Neural progenitor cell (in vitro differentiated cells): ENCODE data around the gene COL8A1.

Experiments used
- CTCF ChIP-seq: fragments of 200-600 bp; sonication (generic); IDR thresholded peaks from 2 replicates; pipeline ENCODE4 v1.5.1; 2017; ENCODE audit warnings: antibody characterized with exemption, mild to moderate bottlenecking
- EZH2 ChIP-seq: fragments of 200-600 bp; sonication (generic); IDR thresholded peaks from 2 replicates; pipeline ENCODE4 v1.6.1; 2017; ENCODE audit warnings: antibody characterized with exemption, mild to moderate bottlenecking, moderate library complexity
- EZH2phosphoT487 ChIP-seq: fragments of 200-600 bp; sonication (generic); IDR thresholded peaks from 2 replicates; pipeline ENCODE4 v1.6.1; 2017; ENCODE audit warnings: antibody characterized with exemption

DNA sequence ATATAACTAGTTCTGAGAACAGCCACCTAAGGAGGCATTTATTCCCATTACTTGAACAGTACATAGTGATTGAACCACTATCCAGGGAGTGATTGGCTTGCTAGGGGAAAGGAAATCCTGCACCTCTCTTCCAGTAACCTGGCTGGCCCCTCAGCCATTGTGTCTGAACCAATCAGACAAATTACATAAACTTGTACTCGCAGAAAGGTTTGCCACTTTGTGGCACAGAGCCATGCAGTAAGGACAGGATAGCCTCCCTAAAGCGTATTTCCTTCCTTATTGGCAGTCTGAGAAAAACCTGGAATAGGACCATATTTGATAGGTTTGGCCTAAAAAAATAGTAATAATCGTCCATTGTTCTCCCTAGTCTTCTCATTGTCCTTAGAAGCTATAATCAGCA is 198.3 kb downstream of the COL8A1 start:
- TF ChIP-seq CTCF (no peak), EZH2 (no peak), EZH2phosphoT487 (no peak)
